ENCODE data around the gene UAP1L1.

DNA sequence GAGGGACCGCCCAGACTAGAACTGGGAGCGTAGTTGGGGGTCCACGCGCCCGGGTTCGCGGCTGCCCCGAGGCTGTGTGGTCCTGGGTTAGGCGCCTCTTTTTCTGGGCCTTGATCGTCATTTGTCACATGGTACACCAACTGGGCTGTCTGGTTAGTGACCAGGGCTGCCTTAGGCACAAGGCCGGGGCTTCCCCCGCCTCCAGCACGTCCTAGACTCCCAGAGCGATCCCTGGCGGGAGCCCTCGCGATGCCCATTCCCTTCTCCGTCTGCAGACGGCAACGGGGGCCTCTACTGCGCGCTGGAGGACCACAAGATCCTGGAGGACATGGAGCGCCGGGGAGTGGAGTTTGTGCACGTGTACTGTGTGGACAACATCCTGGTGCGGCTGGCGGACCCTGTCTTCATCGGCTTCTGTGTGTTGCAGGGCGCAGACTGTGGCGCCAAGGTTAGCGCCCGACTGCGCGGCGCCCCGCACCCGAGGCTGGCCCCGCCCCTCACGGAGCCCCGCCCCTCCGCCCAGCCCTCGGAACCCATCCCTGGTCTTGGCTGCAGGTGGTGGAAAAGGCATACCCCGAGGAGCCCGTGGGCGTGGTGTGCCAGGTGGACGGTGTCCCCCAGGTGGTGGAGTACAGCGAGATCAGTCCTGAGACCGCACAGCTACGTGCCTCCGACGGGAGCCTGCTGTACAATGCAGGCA, 1.5 kb downstream of the UAP1L1 start:
- TF ChIP-seq, protein P1, sequence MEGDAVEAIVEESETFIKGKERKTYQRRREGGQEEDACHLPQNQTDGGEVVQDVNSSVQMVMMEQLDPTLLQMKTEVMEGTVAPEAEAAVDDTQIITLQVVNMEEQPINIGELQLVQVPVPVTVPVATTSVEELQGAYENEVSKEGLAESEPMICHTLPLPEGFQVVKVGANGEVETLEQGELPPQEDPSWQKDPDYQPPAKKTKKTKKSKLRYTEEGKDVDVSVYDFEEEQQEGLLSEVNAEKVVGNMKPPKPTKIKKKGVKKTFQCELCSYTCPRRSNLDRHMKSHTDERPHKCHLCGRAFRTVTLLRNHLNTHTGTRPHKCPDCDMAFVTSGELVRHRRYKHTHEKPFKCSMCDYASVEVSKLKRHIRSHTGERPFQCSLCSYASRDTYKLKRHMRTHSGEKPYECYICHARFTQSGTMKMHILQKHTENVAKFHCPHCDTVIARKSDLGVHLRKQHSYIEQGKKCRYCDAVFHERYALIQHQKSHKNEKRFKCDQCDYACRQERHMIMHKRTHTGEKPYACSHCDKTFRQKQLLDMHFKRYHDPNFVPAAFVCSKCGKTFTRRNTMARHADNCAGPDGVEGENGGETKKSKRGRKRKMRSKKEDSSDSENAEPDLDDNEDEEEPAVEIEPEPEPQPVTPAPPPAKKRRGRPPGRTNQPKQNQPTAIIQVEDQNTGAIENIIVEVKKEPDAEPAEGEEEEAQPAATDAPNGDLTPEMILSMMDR (IDR thresholded peaks at IDR 0.05) = no peak
- TF ChIP-seq POLR2AphosphoS5 (IDR thresholded peaks at IDR 0.05) (no peak), POLR2A (IDR thresholded peaks at IDR 0.05) (no peak), EP300 (IDR thresholded peaks at IDR 0.05) (no peak)

Measured in suprapubic skin (tissue), 4 donors.